Activated CD4-positive, alpha-beta T cell treated with anti-CD3 and anti-CD28 coated beads for 36 hours (primary cell): ENCODE data around the gene ANKRD23. TPM values are rescaled to one million over a fixed set of nuclear protein-coding genes. Genes with fewer than 3 reads are reported as not detected.

Experiments
- ATAC-seq: fragments of 200-7000 bp; cut with Tn5 transposase; one replicate; pipeline ENCODE4 v1.10.0; 2021; ENCODE audit warnings: mild to moderate bottlenecking, moderate library complexity
- CTCF ChIA-PET: fragments of 350-600 bp; sonication (Branson Sonifier 250); formaldehyde crosslinking; loops from one replicate; lab custom pipeline; 2021; ENCODE audit warnings: antibody characterized with exemption; lab: Charles Lee
- POLR2A ChIA-PET: fragments of 350-600 bp; sonication (Branson Sonifier 250); formaldehyde crosslinking; loops from one replicate; lab custom pipeline; 2021; ENCODE audit warnings: antibody characterized with exemption, inconsistent platforms; lab: Charles Lee
- DNase-seq: peaks from one replicate; pipeline ENCODE4 v3.0.0-alpha.2; 2020
- H3K27ac Mint-ChIP-seq: one replicate; pipeline ENCODE4 v1.8.0; 2021; ENCODE audit warnings: mixed read lengths
- H3K27me3 Mint-ChIP-seq: one replicate; pipeline ENCODE4 v1.8.0; 2021; ENCODE audit warnings: mixed read lengths
- H3K36me3 Mint-ChIP-seq: one replicate; pipeline ENCODE4 v1.8.0; 2021; ENCODE audit warnings: low read depth, mixed read lengths
- H3K4me1 Mint-ChIP-seq: one replicate; pipeline ENCODE4 v1.8.0; 2021; ENCODE audit warnings: mixed read lengths
- H3K4me3 Mint-ChIP-seq: one replicate; pipeline ENCODE4 v1.8.0; 2021; ENCODE audit warnings: mild to moderate bottlenecking, moderate library complexity, mixed read lengths
- H3K9me3 Mint-ChIP-seq: one replicate; pipeline ENCODE4 v1.8.0; 2021; ENCODE audit warnings: low read depth, mixed read lengths
- intact Hi-C, 2 experiments: fragments of 100-400 bp; cut with DNase I in 1 of 2; cut with micrococcal nuclease in 1 of 2; formaldehyde crosslinking; loops; one replicate each; pipeline versions ENCODE4 v1.14.2 to v1.15.1; 2022 to 2024; cut with DNase I, micrococcal nuclease
- total RNA-seq, 2 experiments: library from RNA; stranded (reverse); gene quantifications; one replicate each; pipeline ENCODE4 v1.2.3, GENCODE V29; 2021

Gene ANKRD23
- total RNA-seq, 2 experiments from 2014 or later, result 5.1 to 5.3 TPM

GRCh38 chr2:96860065-96861029, 16.5 kb upstream of the ANKRD23 start:
- Mint-ChIP-seq H3K4me1 (peaks cover 32% of the 10 kb centered on the region), H3K27me3 (no peaks in the 10 kb centered on the region), H3K9me3 (no peaks in the 10 kb centered on the region), H3K4me3 (no peak overlapping the region), H3K36me3 (peaks cover 9% of the 10 kb centered on the region), H3K27ac (peak overlapping the region; percentile 42)
- DNase-seq (peak; percentile 79), ATAC-seq (no peak)
- ChIA-PET CTCF (interaction anchor here (0.6 to 1.5 kb wide), 5 partner anchors 10 to 318 kb away, joined by 4 to 6 read pairs (median 4); partner anchors contain the start of genes CNNM3 and SEMA4C), POLR2A (no interaction called here)
- intact Hi-C loops, result loop anchor here in 1 of 2 experiments (5.0 kb wide), 1 partner anchor 52 kb away; no protein-coding TSS in a partner anchor

GRCh38 chr2:96859681-96860064, 15.9 kb upstream of the ANKRD23 start:
- no peak for DNase-seq
- no peak overlapping the region for H3K27ac Mint-ChIP-seq
- intact Hi-C loops, result loop anchor here in 1 of 2 experiments (1.0 to 5.0 kb wide), 3 partner anchors 9 to 222 kb away; partner anchors contain the start of gene KANSL3
- H3K4me1 Mint-ChIP-seq, result peaks cover 36% of the 10 kb centered on the region
- POLR2A ChIA-PET, result no interaction called here
- H3K27me3 Mint-ChIP-seq, result no peaks in the 10 kb centered on the region
- CTCF ChIA-PET, result interaction anchor here (1.2 kb wide), 1 partner anchor 317 kb away, joined by 4 read pairs; no protein-coding TSS in a partner anchor
- ATAC-seq, result no peak
- H3K4me3 Mint-ChIP-seq, result no peak overlapping the region
- no peaks in the 10 kb centered on the region for H3K9me3 Mint-ChIP-seq
- H3K36me3 Mint-ChIP-seq, result peaks cover 12% of the 10 kb centered on the region

DNA sequence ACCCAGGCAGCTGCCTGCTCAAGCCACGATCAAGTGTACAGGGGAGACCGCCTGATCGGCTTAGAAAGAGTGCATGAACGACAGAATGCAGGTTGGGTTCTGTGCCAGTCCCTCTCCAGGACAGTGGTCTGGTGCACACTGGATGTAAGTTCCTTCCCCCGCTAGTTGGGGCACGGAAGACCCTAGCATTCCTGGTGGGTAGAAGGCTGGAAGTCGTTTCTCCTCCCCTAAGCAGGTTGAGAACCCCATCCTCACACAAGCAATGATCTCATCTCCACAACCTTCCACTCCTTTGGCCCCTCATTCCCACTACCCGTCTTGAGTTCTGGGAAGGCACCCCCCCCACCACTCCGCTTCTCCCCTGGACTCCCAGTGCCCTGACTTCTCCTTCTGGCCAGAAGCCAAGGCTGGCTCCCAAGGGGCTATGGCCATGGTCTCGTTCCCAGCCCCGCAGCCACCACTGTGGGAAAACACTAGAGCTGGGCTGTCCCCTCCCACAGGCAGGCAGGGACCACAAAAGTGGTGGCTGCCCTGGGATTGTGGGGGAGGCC, 15.4 kb upstream of the ANKRD23 start:
- ChIA-PET CTCF (interaction anchor here (1.1 to 3.0 kb wide), 8 partner anchors 8 to 317 kb away, joined by 3 to 38 read pairs (median 10); no protein-coding TSS in a partner anchor), POLR2A (no interaction called here)
- DNase-seq (no peak), ATAC-seq (no peak)
- Mint-ChIP-seq H3K9me3 (no peaks in the 10 kb centered on the region), H3K27me3 (no peaks in the 10 kb centered on the region), H3K36me3 (peaks cover 14% of the 10 kb centered on the region), H3K4me3 (peak overlapping the region; percentile 90), H3K27ac (no peak overlapping the region), H3K4me1 (peaks cover 36% of the 10 kb centered on the region)
- intact Hi-C loops, result loop anchor here in 1 of 2 experiments (1.0 to 5.0 kb wide), 2 partner anchors 9 to 222 kb away; partner anchors contain the start of gene KANSL3

- Mint-ChIP-seq H3K36me3 (peaks cover 25% of the 10 kb centered on the region), H3K27me3 (no peaks in the 10 kb centered on the region), H3K4me1 (peaks cover 36% of the 10 kb centered on the region), H3K9me3 (no peaks in the 10 kb centered on the region), H3K27ac (peak within 1 kb of the TSS; percentile 79), H3K4me3 (peak within 1 kb of the TSS; percentile 90)
- ATAC-seq, result peak; percentile 94
- ChIA-PET POLR2A (interaction anchor here (0.6 to 1.3 kb wide), 6 partner anchors 9 to 604 kb away, joined by 3 to 7 read pairs (median 4); partner anchors contain the start of gene CNNM3), CTCF (interaction anchor here (0.6 to 3.0 kb wide), 31 partner anchors 9 to 865 kb away, joined by 3 to 38 read pairs (median 5); partner anchors contain the start of genes ANKRD36, CNNM3 and SEMA4C)
- peak; percentile 98 for DNase-seq
- intact Hi-C loops, result loop anchor here (1.0 to 5.0 kb wide), 11 partner anchors 10 to 649 kb away; partner anchors contain the start of genes CNNM3 (in 2 of the 2), KANSL3 (in 2 of the 2), CIAO1 (in 1 of the 2) and LMAN2L (in 1 of the 2)
These were observed 14.0 kb upstream of the ANKRD23 start, which contains the start of gene ANKRD39 for GRCh38 chr2:96857667-96858372. Gene ANKRD39 (minus strand): TSS chr2:96858016. CDS start chr2:96857987, 29 bp downstream.

- ATAC-seq (no peak), DNase-seq (peak; percentile 66)
- CTCF ChIA-PET, result interaction anchor here (0.6 to 3.0 kb wide), 29 partner anchors 8 to 864 kb away, joined by 3 to 38 read pairs (median 5); partner anchors contain the start of genes ANKRD36, CNNM3 and SEMA4C
- Mint-ChIP-seq H3K27me3 (no peaks in the 10 kb centered on the region), H3K4me1 (peaks cover 36% of the 10 kb centered on the region), H3K36me3 (peaks cover 26% of the 10 kb centered on the region), H3K27ac (peak overlapping the region; percentile 79), H3K4me3 (peak overlapping the region; percentile 90), H3K9me3 (no peaks in the 10 kb centered on the region)
- intact Hi-C loops, result loop anchor here in 1 of 2 experiments (2.0 to 5.0 kb wide), 2 partner anchors 40 to 220 kb away; partner anchors contain the start of genes CNNM3 and KANSL3
- POLR2A ChIA-PET, result interaction anchor here (0.6 to 1.3 kb wide), 8 partner anchors 9 to 69 kb away, joined by 3 to 7 read pairs (median 4); partner anchors contain the start of gene CNNM3
These were observed 13.2 kb upstream of the ANKRD23 start for GRCh38 chr2:96856776-96857666.

DNA sequence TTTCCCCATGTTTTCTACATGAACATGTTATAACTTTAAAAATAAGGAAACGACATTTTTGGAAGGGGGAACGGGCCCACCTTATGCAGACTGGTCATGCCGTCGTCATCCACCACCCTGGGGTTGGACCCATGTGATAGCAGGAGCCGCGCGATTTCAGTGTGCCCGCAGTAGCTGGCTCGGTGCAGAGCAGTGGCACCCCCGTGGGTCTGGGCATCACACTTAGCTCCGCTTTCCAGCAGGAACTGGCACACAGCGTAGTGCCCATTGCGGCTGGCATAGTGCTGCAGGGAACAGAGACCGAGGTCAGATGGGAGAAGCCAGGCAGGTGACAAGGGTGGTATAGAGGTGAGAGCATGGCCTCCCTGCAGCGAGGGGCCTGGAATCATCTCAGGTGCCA, 9.5 kb upstream of the ANKRD23 start:
- Mint-ChIP-seq H3K27ac (no peak overlapping the region), H3K27me3 (no peaks in the 10 kb centered on the region), H3K36me3 (peaks cover 30% of the 10 kb centered on the region), H3K9me3 (no peaks in the 10 kb centered on the region), H3K4me3 (no peak overlapping the region), H3K4me1 (peaks cover 15% of the 10 kb centered on the region)
- ATAC-seq (no peak), DNase-seq (no peak)
- ChIA-PET CTCF (interaction anchor here (0.7 to 1.4 kb wide), 2 partner anchors 11 to 17 kb away, joined by 3 read pairs; no protein-coding TSS in a partner anchor), POLR2A (no interaction called here)
- intact Hi-C loops, result no loop called here

GRCh38 chr2:96852667-96853066, 8.8 kb upstream of the ANKRD23 start:
- DNase-seq, result no peak
- POLR2A ChIA-PET, result no interaction called here
- no peaks in the 10 kb centered on the region for H3K9me3 Mint-ChIP-seq
- H3K4me1 Mint-ChIP-seq, result peaks cover 15% of the 10 kb centered on the region
- ATAC-seq, result no peak
- intact Hi-C loops, result no loop called here
- H3K4me3 Mint-ChIP-seq, result no peak overlapping the region
- H3K27ac Mint-ChIP-seq, result no peak overlapping the region
- H3K36me3 Mint-ChIP-seq, result peaks cover 37% of the 10 kb centered on the region
- no peaks in the 10 kb centered on the region for H3K27me3 Mint-ChIP-seq
- CTCF ChIA-PET, result interaction anchor here (0.7 to 2.1 kb wide), 3 partner anchors 10 to 110 kb away, joined by 3 to 6 read pairs (median 3); no protein-coding TSS in a partner anchor

DNA sequence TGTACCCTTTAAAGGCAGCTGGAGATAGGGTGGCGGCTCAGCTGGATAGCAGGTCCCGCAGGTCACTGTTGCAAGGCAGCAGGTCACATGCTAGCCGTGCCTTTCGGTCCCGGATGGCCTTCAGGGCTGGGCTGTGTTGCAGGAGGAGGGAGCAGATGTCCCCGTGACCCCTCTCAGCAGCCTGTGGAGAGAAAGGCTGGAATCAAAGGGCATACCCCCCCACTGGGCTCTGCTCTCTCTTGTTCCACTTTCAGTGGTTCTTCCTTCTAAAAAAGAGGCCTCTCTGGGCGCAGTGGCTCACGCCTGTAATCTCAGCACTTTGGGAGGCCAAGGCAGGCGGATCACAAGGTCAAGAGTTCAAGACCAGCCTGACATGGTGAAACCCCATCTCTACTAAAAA, 4.4 kb upstream of the ANKRD23 start:
- no peak overlapping the region for H3K27ac Mint-ChIP-seq
- CTCF ChIA-PET, result interaction anchor here (0.6 to 1.5 kb wide), 4 partner anchors 9 to 130 kb away, joined by 3 to 5 read pairs (median 4); partner anchors contain the start of gene ANKRD39
- no peaks in the 10 kb centered on the region for H3K9me3 Mint-ChIP-seq
- no peaks in the 10 kb centered on the region for H3K4me1 Mint-ChIP-seq
- intact Hi-C loops, result no loop called here
- POLR2A ChIA-PET, result no interaction called here
- DNase-seq, result no peak
- H3K36me3 Mint-ChIP-seq, result peaks cover 37% of the 10 kb centered on the region
- no peak overlapping the region for H3K4me3 Mint-ChIP-seq
- no peak for ATAC-seq
- no peaks in the 10 kb centered on the region for H3K27me3 Mint-ChIP-seq

DNA sequence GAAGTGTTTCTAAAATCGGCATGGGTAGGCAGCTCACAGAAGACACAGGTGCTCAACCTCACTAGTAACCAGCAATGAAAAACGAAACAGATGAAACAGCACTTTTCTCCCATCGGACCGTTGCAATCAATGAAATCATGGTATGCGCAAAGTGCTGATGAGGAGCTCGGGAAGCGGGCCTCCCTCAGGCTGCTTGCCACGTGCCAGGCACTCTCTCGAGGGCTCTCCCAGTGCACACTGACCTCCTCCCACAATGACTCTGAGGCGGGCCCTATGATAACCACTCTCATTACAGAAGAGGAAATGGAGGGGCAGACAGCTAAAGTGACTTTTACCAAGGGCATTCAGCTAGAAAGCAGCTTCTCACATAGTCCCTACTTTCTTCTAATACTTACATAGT, 3.8 kb upstream of the ANKRD23 start:
- ATAC-seq (no peak), DNase-seq (no peak)

More for the DNA sequence above, 3.8 kb upstream of the ANKRD23 start:
- Mint-ChIP-seq H3K27me3 (no peaks in the 10 kb centered on the region), H3K9me3 (no peaks in the 10 kb centered on the region), H3K4me3 (no peak overlapping the region), H3K4me1 (no peaks in the 10 kb centered on the region), H3K27ac (no peak overlapping the region), H3K36me3 (peaks cover 30% of the 10 kb centered on the region)
- CTCF ChIA-PET, result interaction anchor here (0.6 to 1.5 kb wide), 4 partner anchors 10 to 131 kb away, joined by 3 to 4 read pairs (median 4); no protein-coding TSS in a partner anchor
- POLR2A ChIA-PET, result no interaction called here
- intact Hi-C loops, result no loop called here
